Measurements from ENCODE around the gene UBE3B.

The UBE3B gene

DNA sequence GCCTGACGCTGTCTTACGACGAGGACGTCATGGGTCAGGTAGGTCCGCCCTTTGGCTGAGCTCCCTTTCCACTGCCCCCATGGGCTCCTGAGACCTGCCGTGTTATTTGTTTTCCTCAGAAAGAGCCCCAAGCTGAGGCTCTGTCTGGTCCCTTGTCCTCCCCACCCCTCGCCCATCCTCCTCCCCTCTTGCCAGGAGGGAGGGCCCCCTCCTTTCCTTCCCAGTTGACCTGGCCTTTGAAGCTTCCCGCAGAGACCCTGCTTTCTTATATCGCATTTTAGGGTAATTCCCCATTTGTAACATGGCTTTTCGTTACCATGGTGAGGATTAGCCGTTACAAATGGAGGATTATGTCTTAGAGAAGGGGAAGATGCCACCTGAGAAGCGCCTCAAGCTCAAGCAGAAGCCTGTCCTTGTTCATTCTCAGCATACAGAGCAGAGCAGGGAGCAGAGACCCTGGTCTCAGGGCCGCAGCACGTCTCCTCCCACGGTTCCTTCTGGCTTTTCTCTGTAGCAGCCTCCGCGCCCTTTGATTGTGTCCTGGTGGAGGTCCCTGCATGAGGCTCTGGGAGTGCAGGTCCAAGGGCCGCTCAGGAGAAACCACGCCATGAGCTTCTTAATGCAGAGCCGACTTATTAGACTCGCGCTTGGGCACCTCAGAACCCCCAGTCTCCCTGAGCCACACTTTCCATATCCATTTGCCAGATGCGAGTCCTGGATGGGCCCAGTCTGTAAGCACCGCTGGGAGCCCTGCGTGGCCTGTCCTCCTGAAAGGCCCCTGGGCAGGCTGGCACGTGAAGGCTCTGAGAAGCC, 47.2 kb downstream of the UBE3B start:
- peaks cover 2% of the 10 kb centered on the region for H3K36me3 ChIP-seq (ENCODE audit: control insufficient read depth, insufficient read depth, low read length)
- H2AK5ac ChIP-seq (ENCODE audit: low read length), result no peak overlapping the region
- no peak overlapping the region for H3K23ac ChIP-seq (ENCODE audit: low read length)
- peaks cover 1% of the 10 kb centered on the region for H3K4me1 ChIP-seq (ENCODE audit: control insufficient read depth, low read depth, low read length)
- H2BK15ac ChIP-seq (replicated peaks; ENCODE audit: low read depth), result no peak overlapping the region
- H3K4me3 ChIP-seq (ENCODE audit: low read length), result no peak overlapping the region
- H3K9ac ChIP-seq (ENCODE audit: low read length), result no peak overlapping the region
- no peak overlapping the region for H3K4ac ChIP-seq (ENCODE audit: low read depth, low read length)
- no peak overlapping the region for H2BK120ac ChIP-seq (ENCODE audit: low read depth, low read length)
- no peak overlapping the region for H3K27ac ChIP-seq (ENCODE audit: low read depth, low read length)
- H4K8ac ChIP-seq (ENCODE audit: low read depth, low read length), result no peak overlapping the region
- no peak overlapping the region for H3K18ac ChIP-seq (ENCODE audit: low read length)
- no peak overlapping the region for H2BK5ac ChIP-seq (ENCODE audit: low read length)
- DNase-seq, result no peak
- no peaks in the 10 kb centered on the region for H3K79me2 ChIP-seq (ENCODE audit: control insufficient read depth, insufficient read depth, low read length)
- WGBS (ENCODE audit: extremely low coverage, insufficient coverage, low lambda C conversion rate), result no CpG with 5 or more reads among the region's 26 CpGs
- no peaks in the 10 kb centered on the region for H3K79me1 ChIP-seq (ENCODE audit: low read length)
- no peak overlapping the region for H3K56ac ChIP-seq (ENCODE audit: low read length)
- H3K4me2 ChIP-seq (ENCODE audit: low read length), result no peak overlapping the region
- no peaks in the 10 kb centered on the region for H3K27me3 ChIP-seq (ENCODE audit: insufficient read depth, low read length, poor library complexity)
- no peak overlapping the region for H4K5ac ChIP-seq (ENCODE audit: low read length)

GRCh38 chr12:109525279-109525585, 47.8 kb downstream of the UBE3B start:
- no peak overlapping the region for H4K5ac ChIP-seq (ENCODE audit: low read length)
- no peaks in the 10 kb centered on the region for H3K27me3 ChIP-seq (ENCODE audit: insufficient read depth, low read length, poor library complexity)
- H3K79me2 ChIP-seq (ENCODE audit: control insufficient read depth, insufficient read depth, low read length), result no peaks in the 10 kb centered on the region
- no CpG with 5 or more reads among the region's 3 CpGs for WGBS (ENCODE audit: extremely low coverage, insufficient coverage, low lambda C conversion rate)
- H3K4me1 ChIP-seq (ENCODE audit: control insufficient read depth, low read depth, low read length), result peaks cover 4% of the 10 kb centered on the region
- H3K9ac ChIP-seq (ENCODE audit: low read length), result no peak overlapping the region
- no peak overlapping the region for H3K4me3 ChIP-seq (ENCODE audit: low read length)
- H3K79me1 ChIP-seq (ENCODE audit: low read length), result no peaks in the 10 kb centered on the region
- H2BK5ac ChIP-seq (ENCODE audit: low read length), result no peak overlapping the region
- no peak overlapping the region for H2AK5ac ChIP-seq (ENCODE audit: low read length)
- no peak overlapping the region for H3K27ac ChIP-seq (ENCODE audit: low read depth, low read length)
- no peak overlapping the region for H3K56ac ChIP-seq (ENCODE audit: low read length)
- no peak for DNase-seq
- no peak overlapping the region for H3K23ac ChIP-seq (ENCODE audit: low read length)
- H3K4me2 ChIP-seq (ENCODE audit: low read length), result no peak overlapping the region
- no peak overlapping the region for H2BK15ac ChIP-seq (replicated peaks; ENCODE audit: low read depth)
- no peak overlapping the region for H4K8ac ChIP-seq (ENCODE audit: low read depth, low read length)
- no peak overlapping the region for H2BK120ac ChIP-seq (ENCODE audit: low read depth, low read length)
- H3K18ac ChIP-seq (ENCODE audit: low read length), result no peak overlapping the region
- peaks cover 2% of the 10 kb centered on the region for H3K36me3 ChIP-seq (ENCODE audit: control insufficient read depth, insufficient read depth, low read length)
- no peak overlapping the region for H3K4ac ChIP-seq (ENCODE audit: low read depth, low read length)

DNA sequence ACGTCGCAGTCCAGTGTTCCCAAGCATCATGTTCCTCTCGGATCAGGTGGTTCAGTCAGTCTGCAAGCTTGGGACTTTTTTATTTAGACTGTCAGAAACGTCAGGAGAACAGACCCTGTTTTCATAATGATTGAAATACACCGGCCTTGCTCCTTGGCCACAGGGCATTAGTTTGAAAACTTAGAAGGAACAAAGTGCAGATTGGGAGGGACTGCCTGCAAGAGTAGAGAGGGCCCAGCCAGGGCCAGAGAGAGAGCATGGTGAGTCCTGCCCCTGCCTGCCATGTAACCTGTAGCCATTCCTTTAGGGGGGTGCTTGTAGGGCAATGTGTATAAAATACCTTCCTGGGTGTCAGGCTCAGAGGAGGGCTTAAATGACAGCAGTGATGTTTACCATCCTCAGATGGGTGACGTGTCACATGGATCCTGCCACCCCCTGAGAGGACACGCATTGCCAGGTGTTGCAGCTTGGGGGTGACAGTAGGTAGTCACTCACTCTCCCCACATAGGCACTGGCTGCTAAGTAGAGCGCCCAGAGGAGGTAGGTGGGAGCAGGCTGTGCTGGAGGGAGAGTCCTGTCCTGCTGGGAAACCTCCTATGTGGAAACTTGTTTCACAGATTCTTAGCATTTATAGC, 50.2 kb downstream of the UBE3B start:
- no peak overlapping the region for H3K4me3 ChIP-seq (ENCODE audit: low read length)

DNA sequence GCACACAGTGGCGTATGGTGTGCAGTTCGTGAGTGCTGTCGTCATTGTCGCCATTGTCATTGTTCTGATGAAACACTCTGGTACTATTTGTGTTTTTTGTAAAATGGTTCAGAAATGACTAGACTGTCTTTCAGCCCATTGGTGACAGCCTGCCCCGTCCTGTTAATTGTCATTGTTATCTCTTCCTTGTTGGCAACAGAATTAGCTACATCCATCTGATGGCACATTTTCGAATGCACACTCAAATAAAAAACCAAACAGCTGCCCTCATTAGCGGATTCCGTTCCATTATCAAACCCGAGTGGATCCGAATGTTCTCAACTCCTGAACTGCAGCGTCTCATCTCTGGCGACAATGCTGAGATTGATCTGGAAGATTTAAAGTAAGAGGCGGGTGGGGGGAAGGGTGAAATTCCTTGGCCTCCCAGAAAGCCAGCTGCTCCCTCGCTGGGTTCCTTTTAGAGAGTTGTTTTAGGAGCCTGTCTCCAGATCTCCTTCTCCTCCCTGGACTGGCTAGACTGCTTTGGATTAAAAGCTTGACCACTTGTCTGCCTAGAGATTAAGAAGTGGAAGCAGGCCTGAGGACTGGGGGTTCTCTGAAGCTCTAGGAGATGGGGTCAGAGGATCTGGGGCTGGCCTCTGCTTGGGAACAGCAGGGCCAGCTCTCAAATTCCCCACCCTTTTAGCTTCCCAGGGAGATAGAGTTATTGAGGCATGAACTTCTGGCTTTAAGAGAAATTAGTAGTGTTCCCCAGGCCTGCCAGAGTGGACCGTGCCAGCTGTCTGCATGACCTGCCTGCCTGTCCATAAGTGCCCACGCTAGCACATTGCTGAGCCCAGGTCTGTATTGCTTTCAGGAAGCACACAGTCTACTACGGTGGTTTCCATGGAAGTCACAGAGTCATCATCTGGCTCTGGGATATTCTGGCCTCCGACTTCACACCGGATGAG, 52.5 kb downstream of the UBE3B start:
- no peak overlapping the region for H3K4me2 ChIP-seq (ENCODE audit: low read length)
- WGBS (ENCODE audit: extremely low coverage, insufficient coverage, low lambda C conversion rate), result no CpG with 5 or more reads among the region's 19 CpGs
- H4K8ac ChIP-seq (ENCODE audit: low read depth, low read length), result no peak overlapping the region
- H3K27ac ChIP-seq (ENCODE audit: low read depth, low read length), result no peak overlapping the region
- H3K79me2 ChIP-seq (ENCODE audit: control insufficient read depth, insufficient read depth, low read length), result no peaks in the 10 kb centered on the region
- no peak overlapping the region for H3K18ac ChIP-seq (ENCODE audit: low read length)
- no peak overlapping the region for H4K5ac ChIP-seq (ENCODE audit: low read length)
- no peak overlapping the region for H2BK120ac ChIP-seq (ENCODE audit: low read depth, low read length)
- peak; percentile 55 for DNase-seq
- H2BK5ac ChIP-seq (ENCODE audit: low read length), result no peak overlapping the region
- peaks cover 4% of the 10 kb centered on the region for H3K4me1 ChIP-seq (ENCODE audit: control insufficient read depth, low read depth, low read length)
- no peak overlapping the region for H3K56ac ChIP-seq (ENCODE audit: low read length)
- H3K79me1 ChIP-seq (ENCODE audit: low read length), result no peaks in the 10 kb centered on the region
- no peak overlapping the region for H3K4me3 ChIP-seq (ENCODE audit: low read length)
- H3K4ac ChIP-seq (ENCODE audit: low read depth, low read length), result no peak overlapping the region
- H3K23ac ChIP-seq (ENCODE audit: low read length), result no peak overlapping the region
- no peaks in the 10 kb centered on the region for H3K36me3 ChIP-seq (ENCODE audit: control insufficient read depth, insufficient read depth, low read length)
- no peak overlapping the region for H2AK5ac ChIP-seq (ENCODE audit: low read length)
- peak overlapping the region; percentile 23 for H3K9ac ChIP-seq (ENCODE audit: low read length)
- no peak overlapping the region for H2BK15ac ChIP-seq (replicated peaks; ENCODE audit: low read depth)
- H3K27me3 ChIP-seq (ENCODE audit: insufficient read depth, low read length, poor library complexity), result no peaks in the 10 kb centered on the region

More for the DNA sequence above, 50.2 kb downstream of the UBE3B start:
- no peak overlapping the region for H3K56ac ChIP-seq (ENCODE audit: low read length)
- H2BK120ac ChIP-seq (ENCODE audit: low read depth, low read length), result no peak overlapping the region
- no peak overlapping the region for H2AK5ac ChIP-seq (ENCODE audit: low read length)
- no peaks in the 10 kb centered on the region for H3K36me3 ChIP-seq (ENCODE audit: control insufficient read depth, insufficient read depth, low read length)
- no peak overlapping the region for H3K4me2 ChIP-seq (ENCODE audit: low read length)
- H3K4me1 ChIP-seq (ENCODE audit: control insufficient read depth, low read depth, low read length), result peaks cover 4% of the 10 kb centered on the region
- no peaks in the 10 kb centered on the region for H3K79me1 ChIP-seq (ENCODE audit: low read length)
- no peak overlapping the region for H3K23ac ChIP-seq (ENCODE audit: low read length)
- H3K79me2 ChIP-seq (ENCODE audit: control insufficient read depth, insufficient read depth, low read length), result no peaks in the 10 kb centered on the region
- H3K4ac ChIP-seq (ENCODE audit: low read depth, low read length), result no peak overlapping the region
- no peak overlapping the region for H3K18ac ChIP-seq (ENCODE audit: low read length)
- H3K27me3 ChIP-seq (ENCODE audit: insufficient read depth, low read length, poor library complexity), result no peaks in the 10 kb centered on the region
- H2BK15ac ChIP-seq (replicated peaks; ENCODE audit: low read depth), result no peak overlapping the region
- no peak overlapping the region for H3K9ac ChIP-seq (ENCODE audit: low read length)
- H4K8ac ChIP-seq (ENCODE audit: low read depth, low read length), result no peak overlapping the region
- WGBS (ENCODE audit: extremely low coverage, insufficient coverage, low lambda C conversion rate), result no CpG with 5 or more reads among the region's 8 CpGs
- no peak overlapping the region for H4K5ac ChIP-seq (ENCODE audit: low read length)
- DNase-seq, result no peak
- no peak overlapping the region for H2BK5ac ChIP-seq (ENCODE audit: low read length)
- H3K27ac ChIP-seq (ENCODE audit: low read depth, low read length), result no peak overlapping the region

- Histone ChIP-seq H2BK5ac (ENCODE audit: low read length) (no peak overlapping the region), H3K36me3 (ENCODE audit: control insufficient read depth, insufficient read depth, low read length) (no peaks in the 10 kb centered on the region), H4K5ac (ENCODE audit: low read length) (no peak overlapping the region), H3K18ac (ENCODE audit: low read length) (no peak overlapping the region), H2BK120ac (ENCODE audit: low read depth, low read length) (no peak overlapping the region), H3K79me2 (ENCODE audit: control insufficient read depth, insufficient read depth, low read length) (no peaks in the 10 kb centered on the region), H3K79me1 (ENCODE audit: low read length) (no peaks in the 10 kb centered on the region), H2AK5ac (ENCODE audit: low read length) (no peak overlapping the region), H3K4me3 (ENCODE audit: low read length) (no peak overlapping the region), H3K23ac (ENCODE audit: low read length) (no peak overlapping the region), H3K27me3 (ENCODE audit: insufficient read depth, low read length, poor library complexity) (no peaks in the 10 kb centered on the region), H3K27ac (ENCODE audit: low read depth, low read length) (no peak overlapping the region), H3K4ac (ENCODE audit: low read depth, low read length) (no peak overlapping the region), H2BK15ac (replicated peaks; ENCODE audit: low read depth) (no peak overlapping the region), H4K8ac (ENCODE audit: low read depth, low read length) (no peak overlapping the region), H3K56ac (ENCODE audit: low read length) (no peak overlapping the region), H3K4me2 (ENCODE audit: low read length) (no peak overlapping the region), H3K9ac (ENCODE audit: low read length) (no peak overlapping the region), H3K4me1 (ENCODE audit: control insufficient read depth, low read depth, low read length) (peaks cover 4% of the 10 kb centered on the region)
- no CpG with 5 or more reads among the region's 2 CpGs for WGBS (ENCODE audit: extremely low coverage, insufficient coverage, low lambda C conversion rate)
- no peak for DNase-seq
Observed at GRCh38 chr12:109531411-109531810, 54.0 kb downstream of the UBE3B start.
